Adrenal gland (tissue), 12 donors: Measurements from ENCODE around the gene TSPAN9. TPM values are rescaled to one million over a fixed set of nuclear protein-coding genes. Genes with fewer than 3 reads are reported as not detected.

Experiments used
- DNase-seq, 7 donors: peaks; one replicate each; pipeline ENCODE4 v3.0.0-alpha.2; 2019 to 2020
- H3K27ac ChIP-seq, 5 donors: fragments of 200-600 bp; sonication (generic) in 4 of 5; 1 replicate in 3 of 5; 2 replicates in 2 of 5; pipeline versions ENCODE4 v1.5.1 to v1.8.0; 2016 to 2020; ENCODE audit warnings: mild to moderate bottlenecking in 1 of 5
- H3K27me3 ChIP-seq: fragments of 200-600 bp; 2 replicates; pipeline ENCODE4 v1.8.0; 2021
- H3K36me3 ChIP-seq, 2 donors: fragments of 200-600 bp; replicated peaks in 1 of 2; 1 replicate in 1 of 2; 2 replicates in 1 of 2; pipeline versions ENCODE4 v1.5.1 to v1.8.0; 2018 to 2022
- H3K4me1 ChIP-seq, 2 donors: fragments of 200-600 bp; replicated peaks in 1 of 2; 1 replicate in 1 of 2; 2 replicates in 1 of 2; pipeline versions ENCODE4 v1.5.1 to v1.8.0; 2018 to 2021
- H3K4me3 ChIP-seq, 4 donors: fragments of 200-600 bp; sonication (generic) in 3 of 4; one replicate each; pipeline ENCODE4 v1.5.1; 2016 to 2018
- H3K9me3 ChIP-seq, 3 donors: fragments of 200-600 bp; sonication (generic) in 1 of 3; replicated peaks in 1 of 3; 1 replicate in 2 of 3; 2 replicates in 1 of 3; pipeline versions ENCODE4 v1.5.1 to v1.8.0; 2016 to 2021
- POLR2A ChIP-seq, 2 donors: fragments of 450-650 bp; IDR thresholded peaks; one replicate each; pipeline ENCODE4 v1.6.1; 2017; ENCODE audit warnings: antibody characterized with exemption in 2 of 2, mild to moderate bottlenecking in 2 of 2, moderate library complexity in 1 of 2
- WGBS, 4 donors: extraction: QIAGEN DNeasy Blood & Tissue Kit in 2 of 4; methylation state at CpG; one replicate each; pipeline versions ENCODE4 v1.1.5 to v1.1.7; 2013 to 2017; 5-methylcytosine and 5-hydroxymethylcytosine counted together
- intact Hi-C, 2 donors: fragments of 100-400 bp; cut with DNase I; formaldehyde crosslinking; loops; one replicate each; pipeline versions ENCODE4 v1.14.1 to v1.15.0; 2022 to 2023
- polyA plus RNA-seq, 3 donors: library from polyadenylated mRNA; stranded (reverse); fragments of 200-250 nt in 2 of 3; fragments of 350-450 nt in 1 of 3; fragmentation: Illumina TruSeq in 1 of 3; extraction: RNeasy Lipid Tissue Mini Kit (QIAGEN cat#74804) in 1 of 3; gene quantifications; one replicate each; pipeline ENCODE4 v1.2.3, GENCODE V29; 2013 to 2014
- total RNA-seq, 9 donors: library from RNA; depleted of rRNA in 4 of 9; stranded (reverse); fragments of >200 nt in 4 of 9; fragments of 120-200 nt in 1 of 9; fragmentation: NEBNext Ultra II Directional in 1 of 9; extraction: Animal tissue kit (Norgen Biotek cat#: 25700) in 1 of 9; gene quantifications; one replicate each; pipeline versions ENCODE4 v1.1.0 to v1.2.4, GENCODE V29; 2013 to 2023
- TF ChIP-seq, protein P1 (sequence below), 6 experiments: fragments of 450-650 bp in 4 of 6; fragments of 200-600 bp in 2 of 6; sonication (generic) in 1 of 6; IDR thresholded peaks; 1 replicate in 5 of 6; 2 replicates in 1 of 6; pipeline versions ENCODE4 v1.5.1 to v1.8.0; 2016 to 2021; ENCODE audit warnings: antibody characterized with exemption in 6 of 6, mild to moderate bottlenecking in 2 of 6, moderate library complexity in 1 of 6
- donor health status: healthy with polysubstance abuse.
- donor health status: Bipolar disorder and iron deficiency.
- donor health status: DM: yes; HTN: yes; CAD: no.
- donor health status: DM: no; HTN: no; CAD: no.
- donor health status: DM: no; HTN: no; CAD: no.
- donor health status: DM: yes; HTN: yes; CAD: no.

Gene TSPAN9
- total and polyA plus RNA-seq, 12 donors = 12.4 to 31.4 (median 22.4) TPM

- 83 to 91% (median 89%) methylated on average over 11 of the region's 11 CpGs for WGBS, 4 donors
- no peaks in the 10 kb centered on the region for H3K36me3 ChIP-seq
- H3K27ac ChIP-seq = no peak overlapping the region
- no peaks in the 10 kb centered on the region for H3K27me3 ChIP-seq
- H3K4me3 ChIP-seq = no peak overlapping the region
- H3K4me1 ChIP-seq = no peaks in the 10 kb centered on the region
- DNase-seq = no peak
- intact Hi-C loops = no loop called here
- no peaks in the 10 kb centered on the region for H3K9me3 ChIP-seq
- TF ChIP-seq POLR2A (IDR thresholded peaks at IDR 0.05) = no peak
- TF ChIP-seq, protein P1, sequence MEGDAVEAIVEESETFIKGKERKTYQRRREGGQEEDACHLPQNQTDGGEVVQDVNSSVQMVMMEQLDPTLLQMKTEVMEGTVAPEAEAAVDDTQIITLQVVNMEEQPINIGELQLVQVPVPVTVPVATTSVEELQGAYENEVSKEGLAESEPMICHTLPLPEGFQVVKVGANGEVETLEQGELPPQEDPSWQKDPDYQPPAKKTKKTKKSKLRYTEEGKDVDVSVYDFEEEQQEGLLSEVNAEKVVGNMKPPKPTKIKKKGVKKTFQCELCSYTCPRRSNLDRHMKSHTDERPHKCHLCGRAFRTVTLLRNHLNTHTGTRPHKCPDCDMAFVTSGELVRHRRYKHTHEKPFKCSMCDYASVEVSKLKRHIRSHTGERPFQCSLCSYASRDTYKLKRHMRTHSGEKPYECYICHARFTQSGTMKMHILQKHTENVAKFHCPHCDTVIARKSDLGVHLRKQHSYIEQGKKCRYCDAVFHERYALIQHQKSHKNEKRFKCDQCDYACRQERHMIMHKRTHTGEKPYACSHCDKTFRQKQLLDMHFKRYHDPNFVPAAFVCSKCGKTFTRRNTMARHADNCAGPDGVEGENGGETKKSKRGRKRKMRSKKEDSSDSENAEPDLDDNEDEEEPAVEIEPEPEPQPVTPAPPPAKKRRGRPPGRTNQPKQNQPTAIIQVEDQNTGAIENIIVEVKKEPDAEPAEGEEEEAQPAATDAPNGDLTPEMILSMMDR (IDR thresholded peaks at IDR 0.05) = no peak
These were observed 161.0 kb downstream of the TSPAN9 start for GRCh38 chr12:3238196-3238595.

- no peak overlapping the region for H3K27ac ChIP-seq
- no peaks in the 10 kb centered on the region for H3K4me1 ChIP-seq
- H3K9me3 ChIP-seq = no peaks in the 10 kb centered on the region
- no peaks in the 10 kb centered on the region for H3K36me3 ChIP-seq
- DNase-seq = peak in 1 of 7 donors; percentile 30
- H3K4me3 ChIP-seq = no peak overlapping the region
- WGBS, 4 donors = 55 to 69% (median 65%) methylated on average over 9 to 15 of the region's 15 CpGs
- TF ChIP-seq POLR2A (IDR thresholded peaks at IDR 0.05) = no peak
- intact Hi-C loops = no loop called here
- no peaks in the 10 kb centered on the region for H3K27me3 ChIP-seq
These were observed 164.4 kb downstream of the TSPAN9 start for GRCh38 chr12:3241621-3242020.

DNA sequence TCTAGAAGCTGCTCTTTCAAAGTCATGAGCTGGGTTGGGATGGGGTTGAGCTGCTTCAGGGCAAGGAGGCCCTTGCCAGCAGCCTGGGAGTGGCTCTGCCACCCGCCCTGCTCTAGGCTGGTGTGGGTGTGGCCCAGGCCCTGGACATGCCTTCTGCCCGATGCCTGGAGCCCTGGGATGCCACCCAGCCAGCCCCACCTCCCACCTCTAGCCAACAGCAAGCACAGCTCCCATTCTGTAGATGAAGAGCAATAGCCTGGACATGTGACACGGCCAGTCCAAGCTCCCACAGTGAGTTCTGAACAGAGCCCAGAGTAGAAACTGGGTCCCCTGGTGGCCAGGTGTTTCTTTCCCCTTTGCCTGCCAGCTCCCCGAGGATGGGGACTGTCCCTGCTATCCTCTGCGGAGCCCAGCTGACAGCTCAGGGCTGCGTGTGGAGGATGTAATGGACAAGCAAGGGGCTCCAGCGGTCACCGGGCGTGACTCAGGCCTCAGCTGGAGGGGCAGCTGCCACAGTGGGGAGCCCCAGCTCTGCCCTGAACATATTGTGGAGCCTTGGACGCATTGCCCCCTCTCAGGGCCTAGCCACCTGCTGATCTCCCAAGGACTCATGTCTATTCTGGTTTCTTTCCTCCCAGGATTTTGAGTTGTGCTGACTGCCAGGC is 165.2 kb downstream of the TSPAN9 start:
- TF ChIP-seq, protein P1 (IDR thresholded peaks at IDR 0.05) = no peak
- no peak for TF ChIP-seq POLR2A (IDR thresholded peaks at IDR 0.05)
- H3K27ac ChIP-seq = no peak overlapping the region

DNA sequence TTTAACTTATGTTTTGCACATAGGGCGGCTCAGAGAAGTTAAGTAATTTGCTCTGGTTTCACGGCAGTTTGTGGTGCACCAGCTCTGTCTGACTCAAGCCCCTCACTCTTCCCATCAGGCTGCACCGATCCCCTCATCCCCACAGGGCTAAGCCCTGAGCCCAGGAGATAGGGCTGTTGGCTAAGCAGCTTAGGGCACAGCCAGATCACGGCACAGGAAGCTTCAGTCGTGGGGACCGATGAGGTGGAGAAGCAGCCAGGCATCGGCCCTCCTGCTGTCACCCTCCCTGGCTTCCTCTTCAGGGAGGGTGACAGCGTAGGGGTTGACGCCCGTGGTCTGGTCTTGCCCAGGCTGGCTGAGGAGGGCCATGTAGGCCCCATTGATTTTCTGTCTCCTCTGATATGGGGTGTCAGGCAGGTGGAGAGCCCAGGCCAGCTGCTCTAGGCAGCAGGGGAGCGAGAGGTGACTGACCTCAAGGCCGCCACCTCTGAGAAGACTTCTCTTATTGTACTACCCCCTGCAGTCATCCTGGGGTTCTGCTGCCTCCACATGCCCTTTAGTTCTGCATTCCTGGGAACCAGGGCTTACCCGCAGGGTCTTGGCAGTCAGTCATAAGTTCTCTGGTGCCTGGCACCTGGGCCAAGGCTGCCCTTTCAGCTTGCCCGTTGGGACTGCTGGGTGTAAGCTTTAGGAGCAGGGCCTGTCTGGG is 166.4 kb downstream of the TSPAN9 start:
- no peak overlapping the region for H3K27ac ChIP-seq
- DNase-seq = no peak
- WGBS, 4 donors = 78 to 89% (median 82%) methylated on average over 5 to 14 of the region's 14 CpGs
- peaks cover 0 to 4% of the 10 kb centered on the region in 2 donors for H3K4me1 ChIP-seq
- no peaks in the 10 kb centered on the region for H3K27me3 ChIP-seq
- intact Hi-C loops = no loop called here
- TF ChIP-seq POLR2A (IDR thresholded peaks at IDR 0.05) = no peak
- TF ChIP-seq, protein P1 (IDR thresholded peaks at IDR 0.05) = no peak
- no peaks in the 10 kb centered on the region for H3K9me3 ChIP-seq
- no peaks in the 10 kb centered on the region for H3K36me3 ChIP-seq
- no peak overlapping the region for H3K4me3 ChIP-seq

More for the DNA sequence above, 165.2 kb downstream of the TSPAN9 start:
- no peaks in the 10 kb centered on the region for H3K27me3 ChIP-seq
- DNase-seq = no peak
- no peaks in the 10 kb centered on the region for H3K4me1 ChIP-seq
- H3K36me3 ChIP-seq = no peaks in the 10 kb centered on the region
- WGBS, 4 donors = 86 to 100% (median 92%) methylated on average over 1 to 10 of the region's 10 CpGs
- H3K4me3 ChIP-seq = no peak overlapping the region
- no peaks in the 10 kb centered on the region for H3K9me3 ChIP-seq
- intact Hi-C loops = no loop called here
